ENCODE results near the gene MLEC. TPM values are rescaled to one million over a fixed set of nuclear protein-coding genes. Genes with fewer than 3 reads are reported as not detected.
A peak's percentile ranks its signal among the peaks of the same experiment; 100 is the strongest.

The MLEC gene
- total and polyA plus RNA-seq, 2 of the 13 experiments (the other 11 are each of a cell fraction or from before 2014, with no cell fraction given), result 49.8 to 156 TPM

DNA sequence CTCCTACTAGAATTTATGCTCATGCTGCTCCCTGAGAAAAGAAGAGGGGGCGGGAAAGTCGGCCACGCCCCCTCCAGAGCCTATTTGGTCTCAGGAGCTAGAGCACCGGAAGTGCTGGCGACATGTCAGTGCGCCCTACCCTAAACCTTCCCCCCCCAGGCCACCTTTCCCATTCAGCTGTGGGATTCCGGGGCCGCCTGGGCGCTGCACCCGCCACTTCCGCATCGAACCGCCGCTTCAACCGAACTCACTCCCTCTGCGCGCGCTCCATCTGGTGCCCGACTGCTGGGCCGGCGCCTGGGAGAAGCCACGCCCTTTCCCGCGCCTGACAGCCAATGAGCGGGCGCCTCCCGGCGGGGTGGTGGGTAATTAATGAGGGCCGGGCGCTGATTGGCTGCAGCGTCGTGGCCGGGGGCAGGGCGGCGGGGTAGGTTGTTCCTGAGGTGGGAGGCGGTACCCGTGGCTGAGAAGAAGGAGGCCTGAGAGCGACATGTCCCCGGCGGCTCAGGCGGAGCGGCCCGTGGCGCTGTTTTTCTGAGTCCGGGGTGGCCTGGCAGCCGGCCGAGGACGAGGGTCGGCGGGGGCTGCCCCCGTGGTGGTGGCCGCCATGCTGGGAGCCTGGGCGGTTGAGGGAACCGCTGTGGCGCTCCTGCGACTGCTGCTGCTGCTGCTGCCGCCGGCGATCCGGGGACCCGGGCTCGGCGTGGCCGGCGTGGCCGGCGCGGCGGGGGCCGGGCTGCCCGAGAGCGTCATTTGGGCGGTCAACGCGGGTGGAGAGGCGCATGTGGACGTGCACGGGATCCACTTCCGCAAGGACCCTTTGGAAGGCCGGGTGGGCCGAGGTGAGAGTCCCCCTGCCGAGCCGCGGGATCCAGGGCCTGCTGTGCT lies at the start of gene MLEC (continued):
- no peak for TF ChIP-seq PRPF4 (IDR thresholded peaks at IDR 0.05; ENCODE audit: low read depth, low read length, poor library complexity, severe bottlenecking)
- peak; percentile 78 for TF ChIP-seq RBM39 (IDR thresholded peaks at IDR 0.05; ENCODE audit: low read depth, low read length, poor library complexity, severe bottlenecking)
- TF ChIP-seq ZNF746 (CRISPR knock-in tag; IDR thresholded peaks at IDR 0.05), result no peak
- TF ChIP-seq TBL1XR1 (IDR thresholded peaks at IDR 0.05; ENCODE audit: borderline replicate concordance, low read length, partially characterized antibody), result peak; percentile 51
- no peak for TF ChIP-seq ZNF34 (CRISPR knock-in tag; IDR thresholded peaks at IDR 0.05; ENCODE audit: borderline replicate concordance)
- TF ChIP-seq, protein P1, sequence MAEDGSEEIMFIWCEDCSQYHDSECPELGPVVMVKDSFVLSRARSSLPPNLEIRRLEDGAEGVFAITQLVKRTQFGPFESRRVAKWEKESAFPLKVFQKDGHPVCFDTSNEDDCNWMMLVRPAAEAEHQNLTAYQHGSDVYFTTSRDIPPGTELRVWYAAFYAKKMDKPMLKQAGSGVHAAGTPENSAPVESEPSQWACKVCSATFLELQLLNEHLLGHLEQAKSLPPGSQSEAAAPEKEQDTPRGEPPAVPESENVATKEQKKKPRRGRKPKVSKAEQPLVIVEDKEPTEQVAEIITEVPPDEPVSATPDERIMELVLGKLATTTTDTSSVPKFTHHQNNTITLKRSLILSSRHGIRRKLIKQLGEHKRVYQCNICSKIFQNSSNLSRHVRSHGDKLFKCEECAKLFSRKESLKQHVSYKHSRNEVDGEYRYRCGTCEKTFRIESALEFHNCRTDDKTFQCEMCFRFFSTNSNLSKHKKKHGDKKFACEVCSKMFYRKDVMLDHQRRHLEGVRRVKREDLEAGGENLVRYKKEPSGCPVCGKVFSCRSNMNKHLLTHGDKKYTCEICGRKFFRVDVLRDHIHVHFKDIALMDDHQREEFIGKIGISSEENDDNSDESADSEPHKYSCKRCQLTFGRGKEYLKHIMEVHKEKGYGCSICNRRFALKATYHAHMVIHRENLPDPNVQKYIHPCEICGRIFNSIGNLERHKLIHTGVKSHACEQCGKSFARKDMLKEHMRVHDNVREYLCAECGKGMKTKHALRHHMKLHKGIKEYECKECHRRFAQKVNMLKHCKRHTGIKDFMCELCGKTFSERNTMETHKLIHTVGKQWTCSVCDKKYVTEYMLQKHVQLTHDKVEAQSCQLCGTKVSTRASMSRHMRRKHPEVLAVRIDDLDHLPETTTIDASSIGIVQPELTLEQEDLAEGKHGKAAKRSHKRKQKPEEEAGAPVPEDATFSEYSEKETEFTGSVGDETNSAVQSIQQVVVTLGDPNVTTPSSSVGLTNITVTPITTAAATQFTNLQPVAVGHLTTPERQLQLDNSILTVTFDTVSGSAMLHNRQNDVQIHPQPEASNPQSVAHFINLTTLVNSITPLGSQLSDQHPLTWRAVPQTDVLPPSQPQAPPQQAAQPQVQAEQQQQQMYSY (CRISPR knock-in tag; IDR thresholded peaks at IDR 0.05), result 0 out of 2 replicates have a peak, but pooled peaks have one; percentile 16
- peak; percentile 28; the same call in 1 of the 2 replicates for TF ChIP-seq ZNF773 (CRISPR knock-in tag; IDR thresholded peaks at IDR 0.05; ENCODE audit: borderline replicate concordance)
- no peak for TF ChIP-seq ZNF20 (CRISPR knock-in tag; IDR thresholded peaks at IDR 0.05)
- TF ChIP-seq ZMYM2 (CRISPR knock-in tag; IDR thresholded peaks at IDR 0.05), result no peak
- TF ChIP-seq CCAR2 (optimal IDR thresholded peaks at IDR 0.05; ENCODE audit: low read depth, low read length), result peak; percentile 60
- TF ChIP-seq, protein P2, sequence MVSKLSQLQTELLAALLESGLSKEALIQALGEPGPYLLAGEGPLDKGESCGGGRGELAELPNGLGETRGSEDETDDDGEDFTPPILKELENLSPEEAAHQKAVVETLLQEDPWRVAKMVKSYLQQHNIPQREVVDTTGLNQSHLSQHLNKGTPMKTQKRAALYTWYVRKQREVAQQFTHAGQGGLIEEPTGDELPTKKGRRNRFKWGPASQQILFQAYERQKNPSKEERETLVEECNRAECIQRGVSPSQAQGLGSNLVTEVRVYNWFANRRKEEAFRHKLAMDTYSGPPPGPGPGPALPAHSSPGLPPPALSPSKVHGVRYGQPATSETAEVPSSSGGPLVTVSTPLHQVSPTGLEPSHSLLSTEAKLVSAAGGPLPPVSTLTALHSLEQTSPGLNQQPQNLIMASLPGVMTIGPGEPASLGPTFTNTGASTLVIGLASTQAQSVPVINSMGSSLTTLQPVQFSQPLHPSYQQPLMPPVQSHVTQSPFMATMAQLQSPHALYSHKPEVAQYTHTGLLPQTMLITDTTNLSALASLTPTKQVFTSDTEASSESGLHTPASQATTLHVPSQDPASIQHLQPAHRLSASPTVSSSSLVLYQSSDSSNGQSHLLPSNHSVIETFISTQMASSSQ (IDR thresholded peaks at IDR 0.05; ENCODE audit: low read depth), result no peak
- TF ChIP-seq, protein P2 (CRISPR knock-in tag; IDR thresholded peaks at IDR 0.05; ENCODE audit: borderline replicate concordance), result peak; percentile 57; the same call in 1 of the 2 replicates
- TF ChIP-seq RCOR2 (CRISPR knock-in tag; IDR thresholded peaks at IDR 0.05), result no peak
- peak; percentile 20 for TF ChIP-seq ZFP90 (CRISPR knock-in tag; IDR thresholded peaks at IDR 0.05; ENCODE audit: borderline replicate concordance)
- no peak for TF ChIP-seq NR2F1 (CRISPR knock-in tag; IDR thresholded peaks at IDR 0.05)
- TF ChIP-seq MAFK (conservative IDR thresholded peaks at IDR 0.05 in 1 of 2, IDR thresholded peaks at IDR 0.05 in 1 of 2; ENCODE audit: low read length in 2 of 2), result no peak
- peak; percentile 88 for TF ChIP-seq TMF1 (CRISPR knock-in tag; IDR thresholded peaks at IDR 0.05; ENCODE audit: low read depth)
- TF ChIP-seq SRY (CRISPR knock-in tag; IDR thresholded peaks at IDR 0.05), result peak; percentile 60
- TF ChIP-seq SP2 (CRISPR knock-in tag; IDR thresholded peaks at IDR 0.05), result peak; percentile 73
- TF ChIP-seq KLF9 (CRISPR knock-in tag; IDR thresholded peaks at IDR 0.05; ENCODE audit: low read depth), result no peak; the same call in 1 of the 2 replicates
- no peak for TF ChIP-seq ZNF766 (CRISPR knock-in tag; IDR thresholded peaks at IDR 0.05; ENCODE audit: borderline replicate concordance)
- no peak for TF ChIP-seq EED (CRISPR knock-in tag; IDR thresholded peaks at IDR 0.05)
